GM12874 (cell line): Measurements from ENCODE around the gene NAV2.

Experiments used
- CTCF ChIP-seq: IDR thresholded peaks from 2 replicates; pipeline ENCODE4 v1.5.1; 2011; ENCODE audit warnings: low read depth, mild to moderate bottlenecking, control low read depth, low read length, moderate library complexity; ENCODE audit not compliant: insufficient read depth

NAV2 gene

GRCh38 chr11:19766810-19767209 lies 54.2 kb downstream of the NAV2 start:
- TF ChIP-seq CTCF = no peak

- no peak for TF ChIP-seq CTCF
These were observed 55.1 kb downstream of the NAV2 start for GRCh38 chr11:19767627-19768151.

GRCh38 chr11:19768197-19768596 lies 55.6 kb downstream of the NAV2 start:
- no peak for TF ChIP-seq CTCF

GRCh38 chr11:19768815-19769214 lies 56.2 kb downstream of the NAV2 start:
- no peak for TF ChIP-seq CTCF

GRCh38 chr11:19769820-19770219 lies 57.2 kb downstream of the NAV2 start:
- no peak for TF ChIP-seq CTCF

GRCh38 chr11:19770277-19770676 lies 57.6 kb downstream of the NAV2 start:
- TF ChIP-seq CTCF = no peak

- no peak for TF ChIP-seq CTCF
These were observed 58.8 kb downstream of the NAV2 start for GRCh38 chr11:19771463-19771862.
